Measurements from ENCODE around the gene F12.

- no peak for TF ChIP-seq GATA2 (IDR thresholded peaks at IDR 0.05; ENCODE audit: low read depth, low read length)
- TF ChIP-seq GATA3 (IDR thresholded peaks at IDR 0.05; ENCODE audit: low read depth, low read length), result no peak
Observed at GRCh38 chr5:177458912-177459350, 49.6 kb upstream of the F12 start.
